Fibroblast of upper back skin (primary cell): ENCODE data around the gene ADCY4.
"Not testable (repeated sequence)": the region's sequence is repeated elsewhere in the genome, so short reads cannot be mapped to it uniquely, and the experiment has no call there.

Source experiments
- DNase-seq: peaks from one replicate; pipeline ENCODE4 v3.0.0-alpha.2; 2013

Gene ADCY4

DNA sequence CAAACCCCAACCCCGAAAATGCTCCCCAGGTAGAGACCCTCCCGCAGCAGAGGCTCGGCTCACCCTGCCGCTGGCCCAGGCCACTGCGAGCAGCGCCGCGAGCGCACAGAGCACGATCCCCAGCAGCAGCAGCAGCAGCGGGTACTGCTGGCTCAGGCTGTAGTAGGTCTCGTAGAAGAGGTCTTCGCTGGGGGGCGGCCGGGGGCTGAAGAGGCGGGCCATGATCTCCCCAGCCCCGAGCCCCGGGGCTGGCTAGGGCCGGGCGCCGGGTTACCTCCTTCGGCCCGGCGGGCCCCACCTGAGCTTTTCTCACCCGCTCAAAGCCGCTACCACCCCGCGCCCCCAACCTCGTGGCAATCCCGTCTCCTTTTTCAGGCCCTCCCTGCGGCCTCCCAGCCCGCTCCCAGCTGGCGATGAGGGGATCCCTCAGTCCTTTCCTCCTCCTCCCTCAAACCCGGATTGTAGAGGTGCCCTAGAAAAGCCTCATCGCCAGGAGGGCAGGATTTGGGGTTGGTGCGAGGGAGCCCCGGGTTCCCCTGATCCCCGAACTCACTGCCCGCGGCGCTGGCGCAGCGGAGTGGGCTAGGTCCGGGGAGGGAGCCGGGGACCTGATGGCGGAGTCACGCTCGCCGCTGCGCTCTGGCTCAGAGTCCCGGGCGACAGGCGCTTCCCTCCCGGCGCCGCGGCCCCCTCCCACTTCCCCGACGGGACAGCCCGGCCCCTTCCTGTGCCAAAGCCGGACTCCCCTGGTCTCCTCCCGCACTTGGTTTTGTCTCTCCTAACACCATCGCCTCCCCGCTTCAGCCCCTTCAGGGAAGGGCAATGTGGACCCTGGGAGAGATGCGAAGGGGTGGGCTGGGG lies at the start of gene ADCY4:
Gene ADCY4 (minus strand): TSS at position 641 of the 861 bp plus-strand sequence. CDS start 419 bp downstream, at position 222.
- DNase-seq: no peak

DNA sequence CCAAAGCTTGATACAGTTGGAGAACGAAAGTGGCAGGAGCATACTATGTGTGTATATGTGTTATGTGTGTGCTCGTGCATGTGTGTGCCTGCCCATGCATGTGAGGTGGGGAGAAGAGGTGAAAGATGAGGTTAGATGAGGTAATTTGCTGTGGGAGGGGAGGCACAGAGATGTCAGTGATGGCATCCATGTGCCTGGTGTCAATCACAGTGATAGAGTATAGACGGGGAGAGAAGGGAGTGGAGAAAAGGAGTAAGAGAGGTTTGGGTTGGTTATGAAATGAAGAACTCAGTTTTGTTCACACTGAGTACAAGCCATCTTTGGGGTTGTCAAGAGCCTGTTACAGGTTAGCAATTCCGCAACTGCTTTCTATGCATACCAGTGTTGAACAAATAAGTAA lies 49.3 kb upstream of the ADCY4 start:
- DNase-seq: no peak

DNA sequence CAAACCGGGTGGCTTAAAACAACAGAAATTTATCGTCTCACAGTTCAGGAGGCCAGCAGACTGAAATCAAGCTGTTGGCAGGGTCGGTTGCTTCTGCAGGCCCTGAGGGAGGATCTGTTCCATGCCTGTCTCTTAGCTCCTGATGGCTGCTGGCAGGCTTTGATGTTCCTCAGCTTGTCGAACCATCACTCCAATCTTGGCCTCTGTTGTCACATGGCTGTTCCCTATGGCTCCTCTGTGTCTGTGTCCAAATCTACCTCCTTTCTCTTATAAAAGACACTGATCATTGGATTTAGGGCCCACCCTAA lies 47.1 kb upstream of the ADCY4 start:
- DNase-seq: no peak

DNA sequence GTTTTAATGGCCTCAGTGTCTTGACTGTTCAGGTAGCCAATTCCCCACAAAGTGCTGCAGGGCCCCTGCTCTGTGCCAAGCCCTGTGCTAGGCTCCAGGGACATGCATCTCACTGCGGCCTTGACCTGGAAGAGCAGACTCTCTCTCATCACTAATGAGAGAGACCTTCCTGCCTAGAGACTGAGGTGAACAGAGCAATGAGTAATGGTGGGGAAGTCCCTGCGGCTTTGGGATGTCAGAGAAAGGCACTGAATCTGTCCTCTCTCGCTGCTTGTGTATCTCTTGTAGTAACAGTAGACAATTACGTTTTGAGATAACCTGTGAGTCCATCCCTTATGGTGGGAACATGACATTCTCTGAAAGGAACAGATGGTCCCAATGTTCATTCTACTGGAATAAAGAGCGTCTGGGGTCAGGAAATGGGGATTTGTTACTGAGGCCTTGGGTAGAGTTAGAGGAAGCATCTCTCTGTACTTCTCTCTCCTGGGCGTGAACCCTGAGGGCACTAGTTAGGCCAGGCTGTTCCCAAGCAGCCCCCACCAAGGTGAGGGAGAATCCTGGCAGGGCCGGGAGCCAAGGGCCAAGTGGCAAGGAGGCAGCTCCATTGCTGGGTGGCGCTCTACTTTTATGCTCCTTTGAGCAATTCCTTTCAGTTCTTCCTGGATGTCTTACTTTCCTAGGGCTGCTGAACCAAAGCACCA lies 46.6 kb upstream of the ADCY4 start:
- DNase-seq: no peak

DNA sequence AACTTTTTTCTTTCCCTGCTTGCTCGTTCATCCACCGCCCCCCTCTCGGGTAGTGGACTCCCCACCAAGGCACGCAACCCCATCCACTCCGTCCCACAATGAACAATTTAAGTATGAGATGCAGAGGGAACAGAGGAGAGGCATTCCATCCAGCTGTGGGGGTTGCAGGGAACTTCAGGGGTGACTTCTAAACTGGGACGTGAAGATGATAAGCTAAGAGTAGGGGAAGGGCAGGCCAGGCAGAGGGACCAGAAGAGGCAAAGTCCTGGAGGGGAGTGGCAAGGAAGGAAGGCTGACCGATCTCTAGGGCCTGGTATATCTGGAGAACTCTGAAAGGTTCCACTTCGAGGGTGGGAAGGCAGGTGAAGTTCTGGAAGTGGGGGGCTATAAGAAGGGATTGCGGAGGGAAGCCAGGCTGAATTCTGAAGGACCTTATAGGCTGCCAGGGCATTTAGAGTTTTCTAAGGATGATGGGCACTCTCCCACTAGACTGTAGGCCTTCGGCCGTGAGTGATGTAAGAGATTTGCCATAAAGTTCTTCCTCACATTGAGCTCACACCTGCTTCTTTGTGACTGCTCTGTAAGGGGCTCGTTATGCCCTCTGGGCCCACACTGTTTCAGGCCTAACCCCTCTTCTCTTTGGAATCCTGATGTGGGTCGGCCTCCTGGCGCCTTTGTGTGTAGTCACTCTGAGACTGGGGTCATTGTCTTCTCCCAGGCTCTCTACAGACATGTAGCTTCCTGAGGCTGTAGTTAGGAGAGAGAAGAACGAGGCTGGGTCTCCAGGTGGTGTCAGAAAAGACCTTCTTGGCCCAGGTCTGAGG lies 45.2 kb upstream of the ADCY4 start:
- DNase-seq: no peak

DNA sequence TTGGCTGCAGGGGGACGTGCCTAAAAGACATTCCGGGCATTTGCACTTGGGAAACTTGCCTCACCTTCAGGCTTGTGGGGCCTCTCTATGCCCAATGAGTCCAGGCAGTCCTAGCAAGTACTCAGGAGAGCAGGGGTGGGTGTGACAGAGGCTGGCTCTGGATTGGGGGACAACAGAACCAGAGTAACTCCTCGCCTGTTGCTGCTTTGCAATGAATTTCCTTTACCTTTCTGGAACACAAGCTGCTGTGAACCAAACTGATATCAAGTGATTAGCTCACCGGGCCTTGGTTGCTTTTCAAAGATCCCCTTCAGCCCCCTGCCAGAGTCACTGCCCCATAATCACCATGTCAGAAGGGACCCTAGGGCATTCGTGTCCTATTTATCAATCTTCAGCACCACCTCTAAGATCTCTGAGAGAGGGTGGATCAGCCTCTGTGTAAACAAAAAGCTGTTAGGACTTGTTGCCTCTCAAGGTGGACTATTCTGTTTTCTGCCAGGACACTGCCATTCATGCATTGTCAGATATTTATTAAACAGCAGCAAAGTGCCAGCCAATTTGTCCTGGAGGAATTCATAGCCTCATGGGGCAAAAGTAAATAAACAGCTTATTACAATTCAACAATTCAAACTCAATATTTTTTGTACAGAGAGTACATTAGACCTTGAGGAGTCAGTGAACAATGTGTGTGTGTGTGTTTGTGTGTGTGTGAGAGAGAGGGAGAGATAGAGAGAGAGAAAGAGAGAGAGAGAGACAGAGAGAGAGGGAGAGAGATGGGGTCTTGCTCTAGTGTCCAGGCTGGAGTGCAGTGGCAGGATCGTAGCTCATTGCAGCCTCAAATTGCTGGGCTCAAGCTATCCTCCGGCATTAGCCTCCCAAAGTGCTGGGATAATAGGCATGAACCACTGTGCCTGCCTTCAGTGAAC lies 44.4 kb upstream of the ADCY4 start:
- no peak for DNase-seq

DNA sequence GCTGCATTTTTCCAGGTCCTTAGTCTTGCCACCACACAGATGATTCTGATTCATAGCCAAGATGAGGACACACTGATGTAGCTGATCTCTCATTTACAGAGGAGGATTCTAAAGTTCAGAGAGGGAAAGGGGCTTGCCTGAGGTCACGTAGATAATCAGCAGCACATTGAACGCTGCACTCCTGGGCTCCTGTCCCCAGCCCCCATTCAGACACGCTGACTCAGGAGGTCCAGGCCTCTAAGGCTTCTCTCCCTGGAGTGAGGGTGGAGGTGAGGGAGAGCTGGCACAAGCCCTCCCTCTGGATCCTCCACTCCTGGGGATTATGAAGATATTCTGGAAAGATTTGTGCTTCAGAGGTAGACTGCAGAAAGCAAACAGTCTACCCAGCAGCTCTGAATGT lies 43.5 kb upstream of the ADCY4 start:
- no peak for DNase-seq

DNA sequence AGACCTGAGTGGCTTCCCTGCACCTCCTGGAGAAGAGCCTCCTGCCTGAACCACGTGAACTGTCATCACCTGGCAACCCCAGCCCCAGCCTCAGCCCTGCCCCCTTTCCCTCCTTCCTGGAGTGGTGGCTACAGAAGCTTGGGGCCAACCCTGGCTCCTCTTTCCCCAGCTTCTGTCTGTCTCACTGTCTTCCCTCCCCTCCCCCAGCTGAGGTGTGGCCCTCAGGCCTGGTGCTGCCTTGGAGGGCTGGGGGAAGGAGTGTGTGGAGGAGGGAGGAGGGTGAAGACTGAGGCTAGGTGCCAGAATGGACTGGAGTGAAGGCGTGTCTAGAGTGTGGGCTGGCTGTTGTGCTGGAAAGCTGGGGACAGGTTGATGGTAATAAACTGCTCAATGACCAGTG lies 42.8 kb upstream of the ADCY4 start:
- DNase-seq: peak; percentile 31

DNA sequence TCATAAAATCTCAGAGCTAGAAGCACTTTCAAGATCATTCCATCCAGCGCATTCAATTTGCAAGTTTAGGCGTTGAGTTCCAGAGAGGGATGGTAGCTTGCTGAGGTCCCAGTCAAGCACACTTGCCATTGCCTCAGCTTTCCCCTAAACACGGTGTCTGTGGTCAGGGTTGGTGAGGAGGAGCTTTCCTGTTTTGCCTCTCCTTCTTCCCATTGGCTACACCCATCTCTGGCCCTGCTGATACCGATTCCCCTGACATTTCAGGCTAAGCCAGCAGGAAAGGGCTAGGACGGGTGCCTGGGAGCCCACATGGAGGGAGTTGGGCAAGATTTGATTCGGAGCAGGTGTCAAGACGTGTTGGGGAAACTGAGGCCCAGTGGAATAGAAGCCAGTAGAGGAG lies 42.3 kb upstream of the ADCY4 start:
- DNase-seq: no peak

DNA sequence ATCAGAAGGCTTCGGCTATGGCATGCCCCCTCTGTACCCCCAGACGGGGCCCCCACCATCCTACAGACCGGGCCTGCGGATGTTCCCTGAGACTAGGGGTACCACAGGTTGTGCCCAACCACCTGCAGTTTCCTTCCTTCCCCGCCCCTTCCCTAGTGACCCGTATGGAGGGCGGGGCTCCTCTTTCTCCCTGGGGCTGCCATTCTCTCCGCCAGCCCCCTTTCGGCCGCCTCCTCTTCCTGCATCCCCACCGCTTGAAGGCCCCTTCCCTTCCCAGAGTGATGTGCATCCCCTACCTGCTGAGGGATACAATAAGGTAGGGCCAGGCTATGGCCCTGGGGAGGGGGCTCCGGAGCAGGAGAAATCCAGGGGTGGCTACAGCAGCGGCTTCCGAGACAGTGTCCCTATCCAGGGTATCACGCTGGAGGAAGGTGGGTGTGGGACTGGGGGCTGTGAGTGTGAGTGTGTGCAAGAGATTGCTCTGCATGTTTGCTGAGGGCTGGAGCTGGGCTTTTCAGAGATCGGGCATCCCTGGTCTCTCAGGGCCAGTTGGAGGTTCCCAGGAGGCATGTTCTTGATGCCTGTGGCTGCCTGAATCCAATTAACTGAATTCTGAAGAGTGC lies 41.7 kb upstream of the ADCY4 start:
- DNase-seq: no peak

DNA sequence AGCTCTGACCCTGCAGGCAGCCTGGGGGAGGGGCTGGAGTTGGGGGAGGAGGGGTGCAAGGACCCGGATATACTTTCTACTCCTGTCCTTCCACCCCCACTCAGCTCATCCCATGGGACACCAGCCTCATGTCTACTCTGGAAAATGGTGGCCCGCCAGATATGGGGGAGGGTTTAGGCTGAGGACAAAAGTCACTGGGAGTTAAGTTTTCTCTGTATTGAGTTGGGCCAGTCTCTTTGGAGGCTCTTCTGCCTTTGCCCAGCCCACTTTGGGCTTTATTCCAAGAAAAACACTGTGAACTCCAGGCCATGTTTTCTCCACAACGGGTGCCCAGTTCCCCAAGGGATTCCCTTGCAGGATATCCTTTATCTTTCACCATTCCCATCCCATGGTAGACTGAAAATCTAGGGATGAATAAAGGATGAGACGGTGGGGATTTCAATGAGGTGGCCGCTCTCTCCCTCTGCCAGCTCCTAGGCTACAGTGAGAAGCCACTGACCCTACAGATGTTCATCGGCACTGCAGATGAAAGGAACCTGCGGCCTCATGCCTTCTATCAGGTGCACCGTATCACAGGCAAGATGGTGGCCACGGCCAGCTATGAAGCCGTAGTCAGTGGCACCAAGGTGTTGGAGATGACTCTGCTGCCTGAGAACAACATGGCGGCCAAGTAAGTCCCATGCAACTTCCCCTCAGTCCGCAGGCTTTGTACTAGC lies 38.0 kb upstream of the ADCY4 start:
- peak; percentile 36 for DNase-seq

DNA sequence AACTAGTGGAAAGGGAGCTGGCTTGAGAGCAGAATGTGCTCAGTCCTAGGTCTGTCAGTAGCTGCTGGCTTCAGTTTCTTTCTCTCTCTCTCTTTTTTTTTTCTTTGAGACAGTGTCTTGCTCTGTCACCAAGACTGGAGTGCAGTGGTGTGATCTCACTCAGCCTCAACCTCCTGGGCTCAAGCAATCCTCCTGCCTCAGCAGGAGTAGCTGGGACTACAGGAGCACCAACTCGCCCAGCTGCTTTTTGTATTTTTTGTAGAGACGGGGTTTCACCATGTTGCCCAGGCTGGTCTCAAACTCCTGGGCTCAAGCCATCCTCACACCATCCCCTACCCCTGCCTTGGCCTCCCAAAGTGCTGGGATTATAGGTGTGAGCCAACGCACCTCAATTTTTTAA lies 36.7 kb upstream of the ADCY4 start:
- not testable (repeated sequence) for DNase-seq

DNA sequence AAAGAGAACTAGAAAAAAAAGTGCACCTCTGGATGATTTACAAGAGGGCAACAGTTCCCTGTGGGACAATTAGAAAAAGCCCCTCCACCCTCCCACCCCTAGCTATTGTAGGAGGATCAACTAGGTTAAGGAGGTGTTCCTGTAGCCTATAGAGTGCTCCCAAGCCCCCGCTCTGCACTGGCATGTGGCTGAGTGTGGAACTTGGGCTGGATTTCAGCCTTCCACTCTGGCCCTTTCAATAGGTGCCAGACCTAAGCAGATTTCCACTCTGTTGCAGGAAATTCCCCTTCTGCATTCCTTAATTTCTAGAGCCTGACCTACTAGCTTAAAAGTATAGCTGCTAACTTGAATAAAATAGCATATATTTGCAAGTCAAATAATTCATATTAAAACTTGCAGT lies 35.9 kb upstream of the ADCY4 start:
- no peak for DNase-seq

DNA sequence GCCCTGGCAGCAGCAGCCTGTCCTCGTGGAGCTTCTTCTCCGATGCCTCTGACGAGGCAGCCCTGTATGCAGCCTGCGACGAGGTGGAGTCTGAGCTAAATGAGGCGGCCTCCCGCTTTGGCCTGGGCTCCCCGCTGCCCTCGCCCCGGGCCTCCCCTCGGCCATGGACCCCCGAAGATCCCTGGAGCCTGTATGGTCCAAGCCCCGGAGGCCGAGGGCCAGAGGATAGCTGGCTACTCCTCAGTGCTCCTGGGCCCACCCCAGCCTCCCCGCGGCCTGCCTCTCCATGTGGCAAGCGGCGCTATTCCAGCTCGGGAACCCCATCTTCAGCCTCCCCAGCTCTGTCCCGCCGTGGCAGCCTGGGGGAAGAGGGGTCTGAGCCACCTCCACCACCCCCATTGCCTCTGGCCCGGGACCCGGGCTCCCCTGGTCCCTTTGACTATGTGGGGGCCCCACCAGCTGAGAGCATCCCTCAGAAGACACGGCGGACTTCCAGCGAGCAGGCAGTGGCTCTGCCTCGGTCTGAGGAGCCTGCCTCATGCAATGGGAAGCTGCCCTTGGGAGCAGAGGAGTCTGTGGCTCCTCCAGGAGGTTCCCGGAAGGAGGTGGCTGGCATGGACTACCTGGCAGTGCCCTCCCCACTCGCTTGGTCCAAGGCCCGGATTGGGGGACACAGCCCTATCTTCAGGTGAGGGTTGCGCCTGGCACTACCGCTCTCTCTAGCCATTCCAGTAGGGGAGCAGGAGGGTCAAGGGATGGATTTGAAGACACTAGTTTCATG lies 35.2 kb upstream of the ADCY4 start:
- no peak for DNase-seq

DNA sequence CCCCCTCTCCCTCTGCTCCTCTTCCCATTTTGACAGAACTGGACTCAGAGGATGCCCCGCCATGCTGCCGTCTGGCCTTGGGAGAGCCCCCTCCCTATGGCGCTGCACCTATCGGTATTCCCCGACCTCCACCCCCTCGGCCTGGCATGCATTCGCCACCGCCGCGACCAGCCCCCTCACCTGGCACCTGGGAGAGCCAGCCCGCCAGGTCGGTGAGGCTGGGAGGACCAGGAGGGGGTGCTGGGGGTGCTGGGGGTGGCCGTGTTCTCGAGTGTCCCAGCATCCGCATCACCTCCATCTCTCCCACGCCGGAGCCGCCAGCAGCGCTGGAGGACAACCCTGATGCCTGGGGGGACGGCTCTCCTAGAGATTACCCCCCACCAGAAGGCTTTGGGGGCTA lies 34.6 kb upstream of the ADCY4 start:
- no peak for DNase-seq

DNA sequence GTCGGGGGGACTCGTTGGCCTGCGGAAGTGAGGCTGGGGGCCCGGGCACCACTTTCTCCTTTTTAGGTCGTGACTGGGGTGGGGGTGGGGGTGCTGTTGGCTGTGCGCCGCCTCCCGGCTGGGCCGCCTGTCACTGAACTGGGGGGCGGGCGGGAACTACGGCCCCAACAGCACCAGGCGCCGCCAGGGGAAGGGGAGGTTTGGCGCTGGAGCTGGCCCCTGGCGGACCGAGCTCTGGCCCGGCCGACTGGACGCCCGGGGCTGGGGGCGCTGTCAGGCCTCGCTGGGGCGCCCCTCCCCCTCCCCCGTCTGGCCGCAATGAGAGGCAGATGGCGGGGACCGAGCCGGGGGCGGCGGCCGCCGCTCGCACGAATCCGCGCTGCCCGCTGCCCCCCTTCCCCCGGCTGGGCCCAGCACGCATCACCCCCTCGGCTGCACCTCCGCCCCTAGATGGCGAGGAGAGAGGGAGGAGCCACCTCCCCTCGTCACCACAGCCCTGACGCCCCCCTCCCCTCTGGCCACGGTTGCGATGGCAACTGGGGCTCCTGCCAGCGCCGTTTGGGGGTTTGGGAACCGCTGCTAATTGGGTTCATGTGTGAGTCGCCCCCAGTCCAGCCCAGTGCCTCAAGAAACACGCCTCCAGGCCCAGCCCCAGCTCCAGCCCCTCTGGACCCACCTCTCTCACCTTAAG lies 33.8 kb upstream of the ADCY4 start:
- peak; percentile 92 for DNase-seq

DNA sequence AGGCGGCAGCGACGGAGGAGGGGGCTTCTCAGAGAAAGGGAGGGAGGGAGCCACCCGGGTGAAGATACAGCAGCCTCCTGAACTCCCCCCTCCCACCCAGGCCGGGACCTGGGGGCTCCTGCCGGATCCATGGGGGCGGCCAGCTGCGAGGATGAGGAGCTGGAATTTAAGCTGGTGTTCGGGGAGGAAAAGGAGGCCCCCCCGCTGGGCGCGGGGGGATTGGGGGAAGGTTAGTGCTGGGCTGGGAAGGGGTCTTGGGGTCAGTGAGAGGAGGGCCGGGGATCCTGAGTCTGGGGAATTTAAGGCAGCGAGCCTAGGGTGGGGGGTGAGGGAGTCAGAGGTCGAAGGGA lies 33.3 kb upstream of the ADCY4 start:
- DNase-seq: no peak

DNA sequence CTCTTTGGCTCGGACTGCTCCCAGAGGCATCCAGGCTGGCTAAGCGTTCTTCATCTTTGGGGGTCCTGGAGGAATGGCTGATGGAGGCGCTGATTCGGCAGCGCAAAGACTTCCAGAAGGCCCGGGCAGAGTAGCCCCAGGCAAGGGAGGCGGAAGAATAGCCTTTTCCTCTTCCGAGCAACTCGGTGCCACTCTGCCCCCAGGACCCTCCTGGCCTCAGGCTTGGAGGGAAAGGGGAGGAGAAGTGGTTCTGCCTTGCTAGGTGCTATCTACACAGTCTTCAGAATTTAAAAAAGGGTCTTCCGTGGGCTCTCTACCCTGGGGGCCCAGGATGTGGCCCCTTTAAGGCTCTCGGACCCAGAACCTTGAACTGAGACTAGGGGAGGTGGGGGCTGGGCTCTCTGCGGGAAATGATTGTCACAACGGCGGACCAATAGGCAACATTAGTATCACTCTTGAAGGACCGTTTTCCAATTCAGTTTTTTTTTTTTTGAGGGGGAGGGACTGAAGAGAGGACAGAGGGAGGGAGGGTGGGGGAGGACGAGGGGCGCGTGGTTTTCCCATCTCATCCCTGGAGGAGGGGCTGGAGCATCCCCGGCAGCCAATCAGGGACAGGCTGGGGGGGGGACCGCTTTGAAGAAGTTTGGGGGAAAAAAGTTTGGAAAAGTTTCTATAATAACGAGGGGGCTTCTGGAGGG lies 32.8 kb upstream of the ADCY4 start, which contains the start of gene NFATC4:
Gene NFATC4 (plus strand): TSS at position 671 of the 698 bp plus-strand sequence. CDS start 157 bp downstream, outside the sequence.
- peak; percentile 98 for DNase-seq
